C4-2B (cell line): ENCODE measurements around the gene EXPH5.

Experiments used
- ZFX ChIP-seq: fragments of 450-650 bp; IDR thresholded peaks from 2 replicates; pipeline ENCODE4 v1.6.1; 2017
- TF ChIP-seq, protein P1 (sequence below): fragments of 450-650 bp; conservative IDR thresholded peaks from 2 replicates; pipeline ENCODE4 v1.5.1; 2017; ENCODE audit warnings: mild to moderate bottlenecking

- TF ChIP-seq, protein P1, sequence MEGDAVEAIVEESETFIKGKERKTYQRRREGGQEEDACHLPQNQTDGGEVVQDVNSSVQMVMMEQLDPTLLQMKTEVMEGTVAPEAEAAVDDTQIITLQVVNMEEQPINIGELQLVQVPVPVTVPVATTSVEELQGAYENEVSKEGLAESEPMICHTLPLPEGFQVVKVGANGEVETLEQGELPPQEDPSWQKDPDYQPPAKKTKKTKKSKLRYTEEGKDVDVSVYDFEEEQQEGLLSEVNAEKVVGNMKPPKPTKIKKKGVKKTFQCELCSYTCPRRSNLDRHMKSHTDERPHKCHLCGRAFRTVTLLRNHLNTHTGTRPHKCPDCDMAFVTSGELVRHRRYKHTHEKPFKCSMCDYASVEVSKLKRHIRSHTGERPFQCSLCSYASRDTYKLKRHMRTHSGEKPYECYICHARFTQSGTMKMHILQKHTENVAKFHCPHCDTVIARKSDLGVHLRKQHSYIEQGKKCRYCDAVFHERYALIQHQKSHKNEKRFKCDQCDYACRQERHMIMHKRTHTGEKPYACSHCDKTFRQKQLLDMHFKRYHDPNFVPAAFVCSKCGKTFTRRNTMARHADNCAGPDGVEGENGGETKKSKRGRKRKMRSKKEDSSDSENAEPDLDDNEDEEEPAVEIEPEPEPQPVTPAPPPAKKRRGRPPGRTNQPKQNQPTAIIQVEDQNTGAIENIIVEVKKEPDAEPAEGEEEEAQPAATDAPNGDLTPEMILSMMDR = no peak
- TF ChIP-seq ZFX = no peak
These were observed 56.8 kb downstream of the EXPH5 start for GRCh38 chr11:108536783-108537182.
